ENCODE results near the gene TLL2.

- no peak for TF ChIP-seq POLR2AphosphoS5 (IDR thresholded peaks at IDR 0.05; ENCODE audit: low read depth, low read length)
- TF ChIP-seq FOXP2 (optimal IDR thresholded peaks at IDR 0.05; ENCODE audit: borderline replicate concordance, extremely low read depth, extremely low read length, insufficient read depth) = no peak
- TF ChIP-seq TAF1 (IDR thresholded peaks at IDR 0.05; ENCODE audit: borderline replicate concordance, insufficient read depth, low read length) = no peak
- TF ChIP-seq, protein P1, sequence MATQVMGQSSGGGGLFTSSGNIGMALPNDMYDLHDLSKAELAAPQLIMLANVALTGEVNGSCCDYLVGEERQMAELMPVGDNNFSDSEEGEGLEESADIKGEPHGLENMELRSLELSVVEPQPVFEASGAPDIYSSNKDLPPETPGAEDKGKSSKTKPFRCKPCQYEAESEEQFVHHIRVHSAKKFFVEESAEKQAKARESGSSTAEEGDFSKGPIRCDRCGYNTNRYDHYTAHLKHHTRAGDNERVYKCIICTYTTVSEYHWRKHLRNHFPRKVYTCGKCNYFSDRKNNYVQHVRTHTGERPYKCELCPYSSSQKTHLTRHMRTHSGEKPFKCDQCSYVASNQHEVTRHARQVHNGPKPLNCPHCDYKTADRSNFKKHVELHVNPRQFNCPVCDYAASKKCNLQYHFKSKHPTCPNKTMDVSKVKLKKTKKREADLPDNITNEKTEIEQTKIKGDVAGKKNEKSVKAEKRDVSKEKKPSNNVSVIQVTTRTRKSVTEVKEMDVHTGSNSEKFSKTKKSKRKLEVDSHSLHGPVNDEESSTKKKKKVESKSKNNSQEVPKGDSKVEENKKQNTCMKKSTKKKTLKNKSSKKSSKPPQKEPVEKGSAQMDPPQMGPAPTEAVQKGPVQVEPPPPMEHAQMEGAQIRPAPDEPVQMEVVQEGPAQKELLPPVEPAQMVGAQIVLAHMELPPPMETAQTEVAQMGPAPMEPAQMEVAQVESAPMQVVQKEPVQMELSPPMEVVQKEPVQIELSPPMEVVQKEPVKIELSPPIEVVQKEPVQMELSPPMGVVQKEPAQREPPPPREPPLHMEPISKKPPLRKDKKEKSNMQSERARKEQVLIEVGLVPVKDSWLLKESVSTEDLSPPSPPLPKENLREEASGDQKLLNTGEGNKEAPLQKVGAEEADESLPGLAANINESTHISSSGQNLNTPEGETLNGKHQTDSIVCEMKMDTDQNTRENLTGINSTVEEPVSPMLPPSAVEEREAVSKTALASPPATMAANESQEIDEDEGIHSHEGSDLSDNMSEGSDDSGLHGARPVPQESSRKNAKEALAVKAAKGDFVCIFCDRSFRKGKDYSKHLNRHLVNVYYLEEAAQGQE (IDR thresholded peaks at IDR 0.05; ENCODE audit: insufficient read depth in 1 of 2, low read depth in 2 of 2, low read length in 2 of 2) = no peak
- TF ChIP-seq SIN3A (IDR thresholded peaks at IDR 0.05; ENCODE audit: borderline replicate concordance, insufficient read depth, low read length) = no peak
Measured at GRCh38 chr10:96406091-96406490, 107.6 kb downstream of the TLL2 start.
